Effector CD8-positive, alpha-beta T cell (primary cell): Measurements from ENCODE around the gene LZTR1.
"Not testable (repeated sequence)": the region's sequence is repeated elsewhere in the genome, so short reads cannot be mapped to it uniquely, and the experiment has no call there.

Experiments
- DNase-seq: peaks from one replicate; lab custom pipeline; 2025; lab: John Stamatoyannopoulos, UW

LZTR1 gene

GRCh38 chr22:21033895-21034294, 51.8 kb downstream of the LZTR1 start:
- DNase-seq = no peak

DNA sequence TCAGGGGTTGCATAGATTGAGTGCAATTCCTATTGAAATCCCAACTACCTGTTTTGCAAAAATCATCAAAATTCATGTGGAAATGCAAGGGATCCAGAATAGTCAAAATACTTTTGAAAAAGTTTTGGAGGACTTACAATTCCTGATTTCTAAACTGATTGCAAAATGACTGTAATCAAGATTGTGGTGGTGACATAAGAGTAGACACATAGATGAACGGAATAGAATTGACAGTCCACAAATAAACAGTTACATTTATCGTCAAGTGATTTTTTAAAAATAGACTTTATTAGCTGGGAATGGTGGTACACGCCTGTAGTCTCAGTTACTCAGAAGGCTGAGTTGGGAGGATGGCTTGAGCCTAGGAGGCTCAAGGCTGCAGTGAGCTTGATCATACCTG, 52.9 kb downstream of the LZTR1 start:
- DNase-seq = no peak

DNA sequence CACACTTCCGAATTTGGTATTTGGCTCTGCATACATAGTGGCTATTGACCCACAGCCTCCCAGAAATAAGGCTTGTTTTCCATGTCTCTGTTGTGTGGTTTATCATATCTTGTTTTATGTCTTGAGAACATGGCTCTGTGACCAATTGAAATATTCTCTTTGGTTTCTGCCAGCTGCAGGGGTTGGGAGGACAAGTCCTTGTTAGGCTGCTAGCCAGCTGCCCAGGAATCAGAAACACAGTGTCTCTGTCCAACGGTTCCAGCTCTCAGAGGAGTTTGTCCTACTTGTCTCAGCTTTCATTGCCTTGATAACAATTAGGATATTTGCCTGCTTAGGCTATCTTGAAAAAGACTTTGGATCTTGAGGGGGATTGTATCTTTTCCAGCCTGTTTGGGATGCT, 56.3 kb downstream of the LZTR1 start:
- DNase-seq = no peak

GRCh38 chr22:21039158-21039557, 57.1 kb downstream of the LZTR1 start:
- DNase-seq = not testable (repeated sequence)

- no peak for DNase-seq
Measured at GRCh38 chr22:21041937-21042336, 59.8 kb downstream of the LZTR1 start.

- no peak for DNase-seq
Measured at GRCh38 chr22:21042978-21043859, 61.1 kb downstream of the LZTR1 start.

GRCh38 chr22:21043860-21044535, 61.9 kb downstream of the LZTR1 start:
- no peak for DNase-seq

DNA sequence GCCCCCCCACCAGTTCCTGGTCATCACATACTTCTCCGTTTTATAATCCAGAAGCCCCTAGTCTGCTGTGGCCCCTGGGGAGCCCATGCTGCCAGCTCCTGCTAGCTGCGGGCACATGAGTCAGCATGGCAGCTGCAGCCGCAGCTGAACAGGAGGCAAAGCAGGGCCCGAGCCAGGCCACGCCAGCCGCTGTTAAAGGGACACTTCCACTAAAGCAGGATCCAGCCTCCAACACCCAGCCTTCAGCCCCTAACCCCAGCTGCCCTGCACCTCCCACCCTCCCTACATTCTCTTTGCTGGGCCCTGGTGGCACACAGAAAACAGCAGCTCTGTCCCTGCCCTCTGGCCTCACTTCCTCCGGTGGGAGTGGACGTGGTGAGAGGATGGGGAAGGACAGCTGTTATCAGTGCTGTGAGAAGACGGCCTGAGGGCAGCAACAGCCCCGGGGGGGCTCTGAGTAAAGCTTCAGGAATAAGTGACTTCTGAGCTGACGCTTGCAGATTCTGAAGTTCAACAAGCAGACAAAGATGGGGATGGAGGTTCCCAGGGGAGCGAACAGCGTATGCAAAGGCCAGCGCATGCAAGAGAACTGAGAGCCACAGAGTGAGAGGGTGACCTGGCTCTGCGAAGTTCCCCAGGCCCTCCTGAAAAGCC, 63.0 kb downstream of the LZTR1 start:
- DNase-seq = no peak

DNA sequence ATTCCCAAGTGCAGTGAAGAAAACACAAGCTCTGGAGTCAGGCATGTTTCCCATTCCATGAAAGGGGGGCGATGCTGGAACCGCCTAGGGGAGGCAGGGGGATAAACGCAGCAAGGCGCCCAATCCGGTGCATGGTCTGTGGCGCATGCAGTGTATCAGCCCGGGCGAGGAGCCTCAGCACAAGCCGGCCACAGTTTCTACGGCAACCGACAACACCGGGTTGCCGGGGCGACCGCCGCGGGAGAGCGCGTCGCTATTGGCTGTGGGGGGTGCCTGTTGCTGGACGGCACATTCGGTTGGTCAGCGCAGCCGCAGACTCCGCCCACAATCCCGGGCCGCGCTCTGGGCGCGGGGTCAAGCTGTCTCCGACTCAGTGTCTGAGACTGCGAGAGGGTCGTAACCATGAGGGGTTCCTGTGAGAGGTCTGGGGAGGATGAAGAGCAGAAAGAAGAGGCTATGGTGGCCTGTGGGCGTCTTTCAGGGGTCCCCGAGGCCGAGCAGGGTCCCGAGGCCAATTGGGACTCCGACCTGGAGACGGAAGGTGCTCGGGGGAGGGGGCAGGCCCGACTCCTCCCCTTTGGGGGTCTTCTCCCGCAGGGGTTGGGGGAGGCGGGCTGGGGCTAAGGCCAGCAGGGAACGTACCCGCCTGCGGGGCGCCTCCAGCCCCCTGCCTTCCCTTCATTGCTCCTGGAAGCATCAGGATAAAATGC, 63.6 kb downstream of the LZTR1 start, which contains the start of gene LRRC74B:
TSS of gene LRRC74B (plus strand) at position 362 of the 710 bp plus-strand sequence. CDS start at position 403, 41 bp downstream.
- no peak for DNase-seq

DNA sequence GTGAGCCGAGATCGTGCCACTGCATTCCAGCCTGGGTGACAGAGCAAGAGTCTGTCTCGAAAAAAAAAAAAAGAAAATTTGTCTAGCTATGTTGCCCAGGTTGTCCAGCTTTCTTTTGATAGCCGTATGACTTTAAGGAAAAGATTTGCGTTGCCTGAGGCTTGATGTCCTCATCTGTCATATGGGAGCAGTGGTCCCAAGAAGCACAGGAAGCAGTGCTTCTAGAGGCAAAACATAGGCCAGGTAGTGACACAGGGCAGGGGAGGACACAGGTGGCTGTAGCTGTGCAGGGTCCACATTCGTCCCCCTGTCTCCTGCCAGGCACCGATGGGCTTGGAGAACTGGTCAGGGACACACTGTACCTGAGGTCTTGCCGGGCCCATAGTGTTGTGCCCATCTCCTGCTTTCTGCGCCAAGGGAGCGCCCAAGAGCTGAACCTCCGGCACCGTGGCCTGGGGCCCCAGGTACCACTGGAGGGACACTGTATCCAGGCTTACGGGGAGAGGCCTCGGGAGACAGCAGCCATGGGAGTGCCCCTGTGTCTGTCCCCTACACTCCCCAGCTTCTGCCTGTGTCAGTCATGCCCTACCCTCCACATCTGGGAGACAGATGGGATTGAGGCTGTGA, 65.1 kb downstream of the LZTR1 start:
- no peak for DNase-seq

GRCh38 chr22:21047730-21048129, 65.6 kb downstream of the LZTR1 start:
- DNase-seq = no peak

DNA sequence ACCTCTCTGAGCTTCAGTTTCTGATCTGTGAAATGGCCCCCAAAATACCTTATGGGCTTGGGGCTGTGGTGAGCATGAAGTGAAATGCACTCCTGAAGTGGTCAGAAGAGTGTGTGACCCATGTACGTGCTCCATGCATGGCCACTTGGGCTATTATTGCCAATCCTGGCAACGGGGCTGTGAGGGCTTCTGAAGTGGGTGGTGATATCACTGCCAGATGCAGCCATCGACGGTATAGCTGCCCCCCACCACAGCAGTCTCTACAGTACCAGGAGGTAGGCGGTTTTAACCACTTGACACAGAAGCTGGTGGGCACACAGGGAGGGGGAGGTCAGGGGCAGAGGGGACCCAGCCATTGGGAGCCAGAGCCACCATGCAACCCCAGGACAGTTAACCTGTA, 66.4 kb downstream of the LZTR1 start:
- not testable (repeated sequence) for DNase-seq
